ENCODE data around the gene GALNT16. TPM values are rescaled to one million over a fixed set of nuclear protein-coding genes. Genes with fewer than 3 reads are reported as not detected.
"Not testable (repeated sequence)": the region's sequence is repeated elsewhere in the genome, so short reads cannot be mapped to it uniquely, and the experiment has no call there.

GALNT16 gene
- total and polyA plus RNA-seq, 9 donors: 10.7 to 36.8 (median 20.0) TPM

GRCh38 chr14:69282448-69282847 is 22.5 kb downstream of the GALNT16 start:
- Histone ChIP-seq H3K4me1 (ENCODE audit: control insufficient read depth, insufficient read depth, low read length) (peaks cover 6% of the 10 kb centered on the region), H3K36me3 (ENCODE audit: control insufficient read depth, insufficient read depth, low read length) (no peaks in the 10 kb centered on the region), H3K27ac (ENCODE audit: low read length) (no peak overlapping the region), H3K4me3 (ENCODE audit: low read length) (no peak overlapping the region), H3K9me3 (replicated peaks; ENCODE audit: control insufficient read depth, low read depth, low read length) (no peaks in the 10 kb centered on the region), H3K27me3 (ENCODE audit: control insufficient read depth, insufficient read depth, low read length) (no peaks in the 10 kb centered on the region)
- DNase-seq: no peak
- WGBS (ENCODE audit: insufficient coverage): no CpG with 5 or more reads among the region's 6 CpGs

- Histone ChIP-seq H3K9me3 (replicated peaks; ENCODE audit: control insufficient read depth, low read depth, low read length) (no peaks in the 10 kb centered on the region), H3K36me3 (ENCODE audit: control insufficient read depth, insufficient read depth, low read length) (no peaks in the 10 kb centered on the region), H3K4me3 (ENCODE audit: low read length) (no peak overlapping the region), H3K27ac (ENCODE audit: low read length) (no peak overlapping the region), H3K4me1 (ENCODE audit: control insufficient read depth, insufficient read depth, low read length) (peaks cover 16% of the 10 kb centered on the region), H3K27me3 (ENCODE audit: control insufficient read depth, insufficient read depth, low read length) (no peaks in the 10 kb centered on the region)
- DNase-seq: no peak
- WGBS (ENCODE audit: insufficient coverage): 87% methylated on average over 8 of the region's 9 CpGs
Measured at GRCh38 chr14:69284170-69284569, 24.2 kb downstream of the GALNT16 start.

GRCh38 chr14:69285661-69286255 is 25.8 kb downstream of the GALNT16 start:
- Histone ChIP-seq H3K27ac (ENCODE audit: low read length) (no peak overlapping the region), H3K4me1 (ENCODE audit: control insufficient read depth, insufficient read depth, low read length) (peaks cover 31% of the 10 kb centered on the region), H3K36me3 (ENCODE audit: control insufficient read depth, insufficient read depth, low read length) (no peaks in the 10 kb centered on the region), H3K4me3 (ENCODE audit: low read length) (no peak overlapping the region), H3K27me3 (ENCODE audit: control insufficient read depth, insufficient read depth, low read length) (no peaks in the 10 kb centered on the region), H3K9me3 (replicated peaks; ENCODE audit: control insufficient read depth, low read depth, low read length) (no peaks in the 10 kb centered on the region)
- WGBS (ENCODE audit: insufficient coverage): 66% methylated on average over 4 of the region's 7 CpGs
- no peak for DNase-seq

GRCh38 chr14:69287098-69288010 is 27.4 kb downstream of the GALNT16 start:
- H3K27me3 ChIP-seq (ENCODE audit: control insufficient read depth, insufficient read depth, low read length): no peaks in the 10 kb centered on the region
- no peaks in the 10 kb centered on the region for H3K9me3 ChIP-seq (replicated peaks; ENCODE audit: control insufficient read depth, low read depth, low read length)
- H3K4me3 ChIP-seq (ENCODE audit: low read length): no peak overlapping the region
- peaks cover 44% of the 10 kb centered on the region for H3K4me1 ChIP-seq (ENCODE audit: control insufficient read depth, insufficient read depth, low read length)
- no peaks in the 10 kb centered on the region for H3K36me3 ChIP-seq (ENCODE audit: control insufficient read depth, insufficient read depth, low read length)
- H3K27ac ChIP-seq (ENCODE audit: low read length): peak overlapping the region; percentile 69
- WGBS (ENCODE audit: insufficient coverage): 60% methylated on average over 1 of the region's 9 CpGs
- peak; percentile 56 for DNase-seq

- Histone ChIP-seq H3K9me3 (replicated peaks; ENCODE audit: control insufficient read depth, low read depth, low read length) (no peaks in the 10 kb centered on the region), H3K4me1 (ENCODE audit: control insufficient read depth, insufficient read depth, low read length) (peaks cover 45% of the 10 kb centered on the region), H3K27ac (ENCODE audit: low read length) (peak overlapping the region; percentile 69), H3K27me3 (ENCODE audit: control insufficient read depth, insufficient read depth, low read length) (no peaks in the 10 kb centered on the region), H3K36me3 (ENCODE audit: control insufficient read depth, insufficient read depth, low read length) (no peaks in the 10 kb centered on the region), H3K4me3 (ENCODE audit: low read length) (no peak overlapping the region)
- DNase-seq: peak; percentile 60
- 55% methylated on average over 6 of the region's 8 CpGs for whole genome bisulfite sequencing (ENCODE audit: insufficient coverage)
Measured at GRCh38 chr14:69288011-69288771, 28.2 kb downstream of the GALNT16 start.

GRCh38 chr14:69288956-69289705 is 29.2 kb downstream of the GALNT16 start:
- 88% methylated on average over 6 of the region's 9 CpGs for WGBS (ENCODE audit: insufficient coverage)
- no peak for DNase-seq
- peaks cover 45% of the 10 kb centered on the region for H3K4me1 ChIP-seq (ENCODE audit: control insufficient read depth, insufficient read depth, low read length)
- no peaks in the 10 kb centered on the region for H3K27me3 ChIP-seq (ENCODE audit: control insufficient read depth, insufficient read depth, low read length)
- no peaks in the 10 kb centered on the region for H3K36me3 ChIP-seq (ENCODE audit: control insufficient read depth, insufficient read depth, low read length)
- no peak overlapping the region for H3K4me3 ChIP-seq (ENCODE audit: low read length)
- H3K27ac ChIP-seq (ENCODE audit: low read length): no peak overlapping the region
- no peaks in the 10 kb centered on the region for H3K9me3 ChIP-seq (replicated peaks; ENCODE audit: control insufficient read depth, low read depth, low read length)

GRCh38 chr14:69289811-69290520 is 30.0 kb downstream of the GALNT16 start:
- DNase-seq: peak; percentile 66
- peaks cover 45% of the 10 kb centered on the region for H3K4me1 ChIP-seq (ENCODE audit: control insufficient read depth, insufficient read depth, low read length)
- H3K27ac ChIP-seq (ENCODE audit: low read length): no peak overlapping the region
- H3K36me3 ChIP-seq (ENCODE audit: control insufficient read depth, insufficient read depth, low read length): no peaks in the 10 kb centered on the region
- H3K9me3 ChIP-seq (replicated peaks; ENCODE audit: control insufficient read depth, low read depth, low read length): no peaks in the 10 kb centered on the region
- no peaks in the 10 kb centered on the region for H3K27me3 ChIP-seq (ENCODE audit: control insufficient read depth, insufficient read depth, low read length)
- WGBS (ENCODE audit: insufficient coverage): 31% methylated on average over 5 of the region's 13 CpGs
- H3K4me3 ChIP-seq (ENCODE audit: low read length): no peak overlapping the region

- H3K27ac ChIP-seq (ENCODE audit: low read length); H3K27me3 ChIP-seq (ENCODE audit: control insufficient read depth, insufficient read depth, low read length); H3K9me3 ChIP-seq (replicated peaks; ENCODE audit: control insufficient read depth, low read depth, low read length); H3K4me3 ChIP-seq (ENCODE audit: low read length); H3K36me3 ChIP-seq (ENCODE audit: control insufficient read depth, insufficient read depth, low read length); DNase-seq: not testable (repeated sequence)
- 86% methylated on average over 6 of the region's 7 CpGs for WGBS (ENCODE audit: insufficient coverage)
- H3K4me1 ChIP-seq (ENCODE audit: control insufficient read depth, insufficient read depth, low read length): peaks cover 45% of the 10 kb centered on the region
Measured at GRCh38 chr14:69290881-69291280, 30.9 kb downstream of the GALNT16 start.

GRCh38 chr14:69291396-69291795 is 31.4 kb downstream of the GALNT16 start:
- WGBS (ENCODE audit: insufficient coverage): 80% methylated on average over 1 of the region's 5 CpGs
- no peak for DNase-seq
- H3K4me1 ChIP-seq (ENCODE audit: control insufficient read depth, insufficient read depth, low read length): peaks cover 45% of the 10 kb centered on the region
- H3K9me3 ChIP-seq (replicated peaks; ENCODE audit: control insufficient read depth, low read depth, low read length): no peaks in the 10 kb centered on the region
- H3K4me3 ChIP-seq (ENCODE audit: low read length): no peak overlapping the region
- no peaks in the 10 kb centered on the region for H3K36me3 ChIP-seq (ENCODE audit: control insufficient read depth, insufficient read depth, low read length)
- no peak overlapping the region for H3K27ac ChIP-seq (ENCODE audit: low read length)
- H3K27me3 ChIP-seq (ENCODE audit: control insufficient read depth, insufficient read depth, low read length): no peaks in the 10 kb centered on the region
